MCF 10A (cell line): ENCODE data around the gene FASN. TPM values are rescaled to one million over a fixed set of nuclear protein-coding genes. Genes with fewer than 3 reads are reported as not detected.
"Not testable (repeated sequence)": the region's sequence is repeated elsewhere in the genome, so short reads cannot be mapped to it uniquely, and the experiment has no call there.

Source experiments
- BruUV-seq: library from RNA; stranded (reverse); fragments of 400-500 nt; replicated peaks from 2 replicates; lab custom pipeline; 2021; lab: Mats Ljungman, UMichigan
- CTCF ChIA-PET: fragments of 300-600 bp; sonication (Branson Sonifier 250); formaldehyde crosslinking; extraction: SDS; loops from one replicate; lab custom pipeline; 2021; ENCODE audit warnings: antibody characterized with exemption, inconsistent platforms; lab: Yijun Ruan, JAX
- POLR2A ChIA-PET: fragments of 300-600, 350-650 bp; sonication (Branson Sonifier 250); formaldehyde crosslinking; extraction: SDS; loops from one replicate; lab custom pipeline; 2020; ENCODE audit warnings: antibody characterized with exemption, inconsistent platforms; lab: Yijun Ruan, JAX
- DNase-seq: peaks from one replicate; pipeline ENCODE4 v3.0.0-alpha.2; 2018; ENCODE audit not compliant: unreplicated experiment
- H3K27ac Mint-ChIP-seq: one replicate; pipeline ENCODE4 v1.8.0; 2022; ENCODE audit warnings: mild to moderate bottlenecking, low read depth, mixed read lengths; ENCODE audit not compliant: unreplicated experiment
- H3K27me3 Mint-ChIP-seq: one replicate; pipeline ENCODE4 v1.8.0; 2022; ENCODE audit warnings: mixed read lengths; ENCODE audit not compliant: insufficient read depth, unreplicated experiment
- H3K36me3 Mint-ChIP-seq: one replicate; pipeline ENCODE4 v1.8.0; 2022; ENCODE audit warnings: mild to moderate bottlenecking, moderate library complexity, mixed read lengths; ENCODE audit not compliant: insufficient read depth, unreplicated experiment
- H3K4me1 Mint-ChIP-seq: one replicate; pipeline ENCODE4 v1.8.0; 2022; ENCODE audit warnings: mixed read lengths; ENCODE audit not compliant: insufficient read depth, unreplicated experiment
- H3K4me3 Mint-ChIP-seq: one replicate; pipeline ENCODE4 v1.8.0; 2022; ENCODE audit warnings: mild to moderate bottlenecking, moderate library complexity, mixed read lengths; ENCODE audit not compliant: unreplicated experiment
- H3K9me3 Mint-ChIP-seq: one replicate; pipeline ENCODE4 v1.8.0; 2022; ENCODE audit warnings: mixed read lengths; ENCODE audit not compliant: unreplicated experiment
- CTCF ChIP-seq: fragments of 200-600 bp; IDR thresholded peaks from one replicate; pipeline ENCODE4 v1.8.0; 2022; ENCODE audit warnings: antibody characterized with exemption, mild to moderate bottlenecking; ENCODE audit not compliant: unreplicated experiment
- intact Hi-C: fragments of 100-400 bp; cut with micrococcal nuclease; formaldehyde crosslinking; loops from 2 replicates; pipeline ENCODE4 v1.14.1; 2022
- total RNA-seq: library from RNA; stranded (reverse); gene quantifications from 2 replicates; pipeline ENCODE4 v1.2.3, GENCODE V29; 2022

Gene FASN
- total RNA-seq, 1 experiment from 2014 or later = 120 TPM

GRCh38 chr17:82042649-82043048 lies 55.4 kb downstream of the FASN start:
- TF ChIP-seq CTCF = no peak
- BruUV-seq = no TSS peak
- ChIA-PET POLR2A (no interaction called here), CTCF (interaction anchor here (0.5 kb wide), 1 partner anchor 112 kb away, joined by 4 read pairs; no protein-coding TSS in a partner anchor)
- Mint-ChIP-seq H3K27ac (no peak overlapping the region), H3K27me3 (no peaks in the 10 kb centered on the region), H3K36me3 (peaks cover 16% of the 10 kb centered on the region), H3K4me3 (no peak overlapping the region), H3K4me1 (peaks cover 8% of the 10 kb centered on the region), H3K9me3 (no peaks in the 10 kb centered on the region)
- intact Hi-C loops = no loop called here
- no peak for DNase-seq

- intact Hi-C loops = no loop called here
- H3K27me3 Mint-ChIP-seq = no peaks in the 10 kb centered on the region
- ChIA-PET CTCF (interaction anchor here (0.6 to 0.7 kb wide), 3 partner anchors 69 to 272 kb away, joined by 3 to 5 read pairs (median 3); no protein-coding TSS in a partner anchor), POLR2A (interaction anchor here (0.7 to 1.2 kb wide), 4 partner anchors 9 to 24 kb away, joined by 3 to 8 read pairs (median 3); partner anchors contain the start of gene DUS1L)
- no peak overlapping the region for H3K27ac Mint-ChIP-seq
- TF ChIP-seq CTCF = no peak
- H3K36me3 Mint-ChIP-seq = peaks cover 8% of the 10 kb centered on the region
- BruUV-seq = no TSS peak
- H3K9me3 Mint-ChIP-seq = no peaks in the 10 kb centered on the region
- no peak for DNase-seq
- H3K4me1 Mint-ChIP-seq = peaks cover 8% of the 10 kb centered on the region
- H3K4me3 Mint-ChIP-seq = no peak overlapping the region
These were observed 56.8 kb downstream of the FASN start for GRCh38 chr17:82041144-82041814.

GRCh38 chr17:82039695-82040299 lies 58.2 kb downstream of the FASN start:
- ChIA-PET CTCF (interaction anchor here (0.6 kb wide), 2 partner anchors 97 to 238 kb away, joined by 3 read pairs; no protein-coding TSS in a partner anchor), POLR2A (interaction anchor here (0.6 kb wide), 1 partner anchor 56 kb away, joined by 3 read pairs; no protein-coding TSS in a partner anchor)
- H3K4me1 Mint-ChIP-seq = peaks cover 8% of the 10 kb centered on the region
- intact Hi-C loops = loop anchor here (10.0 kb wide), 2 partner anchors 55 to 205 kb away; partner anchors contain the start of gene FASN
- H3K9me3 Mint-ChIP-seq = no peaks in the 10 kb centered on the region
- no peak overlapping the region for H3K27ac Mint-ChIP-seq
- peaks cover 6% of the 10 kb centered on the region for H3K36me3 Mint-ChIP-seq
- H3K4me3 Mint-ChIP-seq = no peak overlapping the region
- no TSS peak for BruUV-seq
- DNase-seq = no peak
- no peaks in the 10 kb centered on the region for H3K27me3 Mint-ChIP-seq
- TF ChIP-seq CTCF = no peak

- not testable (repeated sequence) for H3K27me3 Mint-ChIP-seq, H3K27ac Mint-ChIP-seq, H3K4me3 Mint-ChIP-seq, H3K36me3 Mint-ChIP-seq, H3K4me1 Mint-ChIP-seq, DNase-seq, H3K9me3 Mint-ChIP-seq, BruUV-seq
- intact Hi-C loops = loop anchor here (10.0 kb wide), 2 partner anchors 56 to 206 kb away; partner anchors contain the start of gene FASN
- ChIA-PET POLR2A (interaction anchor here (1.5 to 1.9 kb wide), 3 partner anchors 9 to 16 kb away, joined by 6 to 19 read pairs (median 6); partner anchors contain the start of genes CENPX, GPS1 and LRRC45), CTCF (interaction anchor here (0.6 to 1.7 kb wide), 2 partner anchors 18 to 239 kb away, joined by 3 to 11 read pairs; no protein-coding TSS in a partner anchor)
These were observed 59.1 kb downstream of the FASN start for GRCh38 chr17:82038796-82039409.
